NCI-H2196 treated with DMSO at 0.1 percent for 48 hours (cell line): Measurements from ENCODE around the gene RDH14.
A peak's percentile ranks its signal among the peaks of the same experiment; 100 is the strongest.

Source experiments
- DNase-seq: peaks from one replicate; lab custom pipeline; 2025; ENCODE audit not compliant: unreplicated experiment; lab: John Stamatoyannopoulos, UW

Gene RDH14

GRCh38 chr2:18566145-18566769 lies 5.8 kb upstream of the RDH14 start:
- no peak for DNase-seq

- DNase-seq, result no peak
Observed at GRCh38 chr2:18560797-18561085, 288 bp upstream of the RDH14 start.

- no peak for DNase-seq
Observed at GRCh38 chr2:18559531-18560030, 872 bp downstream of the RDH14 start.

GRCh38 chr2:18558458-18558857 lies 2.0 kb downstream of the RDH14 start:
- DNase-seq, result no peak

GRCh38 chr2:18557121-18557520 lies 3.3 kb downstream of the RDH14 start:
- no peak for DNase-seq

GRCh38 chr2:18552351-18553077 lies 7.9 kb downstream of the RDH14 start:
- DNase-seq, result no peak

- DNase-seq, result no peak
Observed at GRCh38 chr2:18551623-18552022, 8.8 kb downstream of the RDH14 start.

GRCh38 chr2:18551169-18551568 lies 9.3 kb downstream of the RDH14 start:
- DNase-seq, result no peak

GRCh38 chr2:18550433-18550832 lies 10.0 kb downstream of the RDH14 start:
- no peak for DNase-seq

GRCh38 chr2:18549083-18549482 lies 11.4 kb downstream of the RDH14 start:
- no peak for DNase-seq

- DNase-seq, result no peak
Observed at GRCh38 chr2:18548621-18549020, 11.8 kb downstream of the RDH14 start.

GRCh38 chr2:18546567-18546966 lies 13.9 kb downstream of the RDH14 start:
- DNase-seq, result peak; percentile 30

- DNase-seq, result no peak
Observed at GRCh38 chr2:18545384-18545783, 15.1 kb downstream of the RDH14 start.

GRCh38 chr2:18544171-18544570 lies 16.3 kb downstream of the RDH14 start:
- no peak for DNase-seq

- no peak for DNase-seq
Observed at GRCh38 chr2:18540872-18541271, 19.6 kb downstream of the RDH14 start.

- DNase-seq, result no peak
Observed at GRCh38 chr2:18536697-18537096, 23.8 kb downstream of the RDH14 start.

- DNase-seq, result no peak
Observed at GRCh38 chr2:18536100-18536499, 24.4 kb downstream of the RDH14 start.

- DNase-seq, result no peak
Observed at GRCh38 chr2:18531194-18531593, 29.3 kb downstream of the RDH14 start.

- no peak for DNase-seq
Observed at GRCh38 chr2:18527822-18528221, 32.6 kb downstream of the RDH14 start.

- DNase-seq, result no peak
Observed at GRCh38 chr2:18527326-18527725, 33.1 kb downstream of the RDH14 start.

GRCh38 chr2:18526429-18526828 lies 34.0 kb downstream of the RDH14 start:
- DNase-seq, result no peak

- no peak for DNase-seq
Observed at GRCh38 chr2:18525852-18526251, 34.6 kb downstream of the RDH14 start.

GRCh38 chr2:18525236-18525635 lies 35.2 kb downstream of the RDH14 start:
- no peak for DNase-seq
